SK-N-SH (cell line): ENCODE data around the gene NDUFS6. TPM values are rescaled to one million over a fixed set of nuclear protein-coding genes. Genes with fewer than 3 reads are reported as not detected.

Experiments used
- CTCF ChIA-PET: fragments of 300-600, 350-600 bp; formaldehyde crosslinking; extraction: SDS; loops from one replicate; lab custom pipeline; 2021; lab: Yijun Ruan, JAX
- POLR2A ChIA-PET: fragments of 350-600 bp; sonication (Branson Sonifier 250); formaldehyde crosslinking; extraction: SDS; loops from one replicate; lab custom pipeline; 2020; ENCODE audit warnings: antibody characterized with exemption, inconsistent platforms; lab: Yijun Ruan, JAX
- DNase-seq: peaks from one replicate; pipeline ENCODE4 v3.0.0; 2012
- H2AFZ ChIP-seq: fragments of 200-600 bp; sonication (generic); 2 replicates; pipeline ENCODE4 v1.8.1; 2016; ENCODE audit warnings: antibody characterized with exemption, mild to moderate bottlenecking, low read depth
- H3F3A ChIP-seq: fragments of 200-600 bp; sonication (generic); replicated peaks from 2 replicates; pipeline ENCODE3; 2016; ENCODE audit warnings: antibody characterized with exemption, mild to moderate bottlenecking; ENCODE audit not compliant: insufficient read depth
- H3K27ac ChIP-seq, 2 experiments: fragments of 200-500 bp in 1 of 2; fragments of 200-600 bp in 1 of 2; sonication (Bioruptor generic) in 1 of 2; sonication (generic), shearing (Covaris generic) in 1 of 2; 2 replicates each; pipeline versions ENCODE4 v1.5.1 to v1.6.1; 2014 to 2016; ENCODE audit warnings: low read depth in 2 of 2, inconsistent platforms in 1 of 2, low read length in 1 of 2, mild to moderate bottlenecking in 1 of 2, mixed read lengths in 1 of 2
- H3K27me3 ChIP-seq: fragments of 200-600 bp; sonication (generic), shearing (Covaris generic); 2 replicates; pipeline ENCODE4 v1.6.1; 2016; ENCODE audit warnings: mixed run types; ENCODE audit not compliant: insufficient read depth
- H3K36me3 ChIP-seq, 2 experiments: fragments of 200-500 bp in 1 of 2; fragments of 200-600 bp in 1 of 2; sonication (Bioruptor generic) in 1 of 2; sonication (generic) in 1 of 2; replicated peaks in 1 of 2; 2 replicates each; pipeline versions ENCODE3 to v1.5.1; 2014 to 2016; ENCODE audit warnings: low read length in 1 of 2, mild to moderate bottlenecking in 1 of 2; ENCODE audit not compliant: insufficient read depth in 2 of 2, control insufficient read depth in 1 of 2
- H3K4me1 ChIP-seq, 2 experiments: fragments of 200-500 bp in 1 of 2; fragments of 200-600 bp in 1 of 2; sonication (Bioruptor generic) in 1 of 2; sonication (generic), shearing (Covaris generic) in 1 of 2; 2 replicates each; pipeline versions ENCODE4 v1.5.1 to v1.6.1; 2014 to 2016; ENCODE audit warnings: low read depth in 1 of 2, low read length in 1 of 2, mixed run types in 1 of 2; ENCODE audit not compliant: insufficient read depth in 2 of 2, control insufficient read depth in 1 of 2
- H3K4me2 ChIP-seq: fragments of 200-600 bp; sonication (generic), shearing (Covaris generic); 2 replicates; pipeline ENCODE4 v1.6.1; 2017; ENCODE audit warnings: mixed run types
- H3K4me3 ChIP-seq, 2 experiments: fragments of 200-500 bp in 1 of 2; fragments of 200-600 bp in 1 of 2; sonication (Bioruptor generic) in 1 of 2; sonication (generic), shearing (Covaris generic) in 1 of 2; 2 replicates each; pipeline versions ENCODE4 v1.5.1 to v1.8.1; 2014 to 2016; ENCODE audit warnings: low read depth in 2 of 2, inconsistent platforms in 1 of 2, low read length in 1 of 2, mild to moderate bottlenecking in 1 of 2, mixed read lengths in 1 of 2, moderate library complexity in 1 of 2
- H3K79me2 ChIP-seq: fragments of 200-600 bp; sonication (generic); 2 replicates; pipeline ENCODE4 v1.8.1; 2017; ENCODE audit warnings: mild to moderate bottlenecking; ENCODE audit not compliant: insufficient read depth
- H3K9ac ChIP-seq: fragments of 200-600 bp; sonication (generic); 2 replicates; pipeline ENCODE4 v1.6.1; 2017; ENCODE audit warnings: mixed run types
- H3K9me2 ChIP-seq: fragments of 200-600 bp; sonication (generic); 2 replicates; pipeline ENCODE4 v1.6.1; 2017; ENCODE audit warnings: mixed run types
- H3K9me3 ChIP-seq: fragments of 200-600 bp; sonication (generic); 2 replicates; pipeline ENCODE4 v1.6.1; 2017; ENCODE audit warnings: mixed run types, mild to moderate bottlenecking, moderate library complexity
- H4K20me1 ChIP-seq: fragments of 200-600 bp; sonication (generic); 2 replicates; pipeline ENCODE4 v1.6.1; 2017; ENCODE audit warnings: mild to moderate bottlenecking, mixed run types; ENCODE audit not compliant: insufficient read depth
- CHD2 ChIP-seq: fragments of 150-350 bp; IDR thresholded peaks from 2 replicates; pipeline ENCODE4 v1.6.1; 2018; ENCODE audit warnings: low read length; ENCODE audit not compliant: partially characterized antibody
- EZH2phosphoT487 ChIP-seq: fragments of 200-600 bp; sonication (generic); IDR thresholded peaks from 2 replicates; pipeline ENCODE4 v1.6.1; 2017; ENCODE audit warnings: low read depth, mixed run types, mild to moderate bottlenecking, antibody characterized with exemption, moderate library complexity, borderline replicate concordance
- FOSL2 ChIP-seq: IDR thresholded peaks from 2 replicates; pipeline ENCODE4 v1.4.0; 2012; ENCODE audit warnings: low read depth, mild to moderate bottlenecking, moderate library complexity, borderline replicate concordance
- FOXM1 ChIP-seq: IDR thresholded peaks from 2 replicates; pipeline ENCODE4 v1.4.0; 2012; ENCODE audit warnings: low read depth, mild to moderate bottlenecking
- MXI1 ChIP-seq: IDR thresholded peaks from 2 replicates; pipeline ENCODE4 v1.6.1; 2012; ENCODE audit warnings: mild to moderate bottlenecking, low read depth, low read length, improper control_type of control experiment
- RFX5 ChIP-seq: IDR thresholded peaks from 2 replicates; pipeline ENCODE4 v1.6.1; 2012; ENCODE audit warnings: mild to moderate bottlenecking, improper control_type of control experiment, low read length
- SIN3A ChIP-seq: IDR thresholded peaks from 2 replicates; pipeline ENCODE4 v1.6.1; 2012; ENCODE audit warnings: low read depth, mild to moderate bottlenecking, low read length, moderate library complexity, borderline replicate concordance
- TAF1 ChIP-seq: IDR thresholded peaks from 2 replicates; pipeline ENCODE4 v1.6.1; 2012; ENCODE audit warnings: low read depth, mild to moderate bottlenecking, low read length, moderate library complexity, borderline replicate concordance
- WGBS: methylation state at CpG from one replicate; pipeline ENCODE4 v1.1.6; 2017; ENCODE audit warnings: low lambda C conversion rate; 5-methylcytosine and 5-hydroxymethylcytosine counted together
- polyA plus RNA-seq, 3 experiments: library from polyadenylated mRNA; depleted of rRNA; stranded (reverse); fragments of >200 nt; gene quantifications; 2 replicates each; pipeline ENCODE4 v1.2.3, GENCODE V29; 2012
- TF ChIP-seq, protein P1 (sequence below): IDR thresholded peaks from 2 replicates; pipeline ENCODE4 v1.4.0; 2012; ENCODE audit warnings: low read depth, borderline replicate concordance

Gene NDUFS6
- polyA plus RNA-seq, 1 of the 3 experiments (the other 2 are of a cell fraction), result 316 TPM

DNA sequence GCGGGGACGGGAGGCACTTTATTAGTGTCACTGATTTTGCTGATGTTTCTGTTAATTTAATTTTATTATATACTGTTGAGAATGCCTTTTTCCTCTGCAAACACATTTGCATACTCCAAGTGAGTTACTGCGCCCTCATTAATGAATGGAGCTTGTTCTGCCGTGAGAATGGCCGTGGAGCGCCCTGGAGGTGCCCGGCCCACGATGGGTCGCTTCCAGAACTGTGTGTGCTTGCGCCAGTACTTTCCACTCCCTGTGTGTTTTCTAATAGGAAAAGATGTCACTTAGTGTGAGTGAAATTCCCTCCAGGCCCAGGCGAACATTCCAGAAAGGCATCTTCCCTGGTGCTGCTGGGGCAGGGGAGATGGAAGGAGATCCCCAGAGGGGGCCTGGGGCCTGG, 30.1 kb downstream of the NDUFS6 start:
- CTCF ChIA-PET, result no interaction called here

GRCh38 chr5:1831677-1832313, 30.6 kb downstream of the NDUFS6 start:
- Histone ChIP-seq H3F3A (no peaks in the 10 kb centered on the region), H3K36me3 (no peaks in the 10 kb centered on the region), H3K4me2 (no peak overlapping the region), H3K4me3 (no peak overlapping the region), H3K9me3 (no peaks in the 10 kb centered on the region), H3K9ac (no peak overlapping the region), H2AFZ (no peak overlapping the region), H3K79me2 (no peaks in the 10 kb centered on the region), H3K27ac (no peak overlapping the region), H3K9me2 (no peaks in the 10 kb centered on the region), H3K27me3 (peaks cover 52% of the 10 kb centered on the region), H4K20me1 (no peaks in the 10 kb centered on the region), H3K4me1 (no peaks in the 10 kb centered on the region)
- CTCF ChIA-PET, result no interaction called here
- POLR2A ChIA-PET, result no interaction called here
- 71% methylated on average over 5 of the region's 14 CpGs for WGBS
- TF ChIP-seq MXI1 (no peak), FOSL2 (no peak), RFX5 (no peak)
- DNase-seq, result peak; percentile 14

More for the DNA sequence above, 30.1 kb downstream of the NDUFS6 start:
- Histone ChIP-seq H3K27me3 (peaks cover 47% of the 10 kb centered on the region), H3K9me2 (no peaks in the 10 kb centered on the region), H3K36me3 (no peaks in the 10 kb centered on the region), H2AFZ (no peak overlapping the region), H3K4me1 (no peaks in the 10 kb centered on the region), H3F3A (no peaks in the 10 kb centered on the region), H3K79me2 (no peaks in the 10 kb centered on the region), H3K27ac (no peak overlapping the region), H3K9me3 (no peaks in the 10 kb centered on the region), H3K9ac (no peak overlapping the region), H3K4me3 (no peak overlapping the region), H4K20me1 (no peaks in the 10 kb centered on the region), H3K4me2 (no peak overlapping the region)
- POLR2A ChIA-PET, result no interaction called here
- WGBS, result 91% methylated on average over 10 of the region's 11 CpGs
- TF ChIP-seq FOXM1 (no peak), CHD2 (no peak), EZH2phosphoT487 (no peak), SIN3A (no peak), RFX5 (no peak), TAF1 (no peak)
- TF ChIP-seq, protein P1, sequence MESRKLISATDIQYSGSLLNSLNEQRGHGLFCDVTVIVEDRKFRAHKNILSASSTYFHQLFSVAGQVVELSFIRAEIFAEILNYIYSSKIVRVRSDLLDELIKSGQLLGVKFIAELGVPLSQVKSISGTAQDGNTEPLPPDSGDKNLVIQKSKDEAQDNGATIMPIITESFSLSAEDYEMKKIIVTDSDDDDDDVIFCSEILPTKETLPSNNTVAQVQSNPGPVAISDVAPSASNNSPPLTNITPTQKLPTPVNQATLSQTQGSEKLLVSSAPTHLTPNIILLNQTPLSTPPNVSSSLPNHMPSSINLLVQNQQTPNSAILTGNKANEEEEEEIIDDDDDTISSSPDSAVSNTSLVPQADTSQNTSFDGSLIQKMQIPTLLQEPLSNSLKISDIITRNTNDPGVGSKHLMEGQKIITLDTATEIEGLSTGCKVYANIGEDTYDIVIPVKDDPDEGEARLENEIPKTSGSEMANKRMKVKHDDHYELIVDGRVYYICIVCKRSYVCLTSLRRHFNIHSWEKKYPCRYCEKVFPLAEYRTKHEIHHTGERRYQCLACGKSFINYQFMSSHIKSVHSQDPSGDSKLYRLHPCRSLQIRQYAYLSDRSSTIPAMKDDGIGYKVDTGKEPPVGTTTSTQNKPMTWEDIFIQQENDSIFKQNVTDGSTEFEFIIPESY, result no peak
- no peak for DNase-seq
